GM12892 (cell line): ENCODE data around the gene JARID2.

Experiments used
- DNase-seq: peaks from one replicate; pipeline ENCODE4 v3.0.0; 2011; ENCODE audit not compliant: insufficient read length
- FAIRE-seq: peaks from 2 replicates; lab custom pipeline; 2011; peaks lifted over from hg19 to GRCh38; lab: Jason Lieb, UNC
- POLR2A ChIP-seq: IDR thresholded peaks from 2 replicates; pipeline ENCODE4 v1.6.1; 2011; ENCODE audit warnings: low read depth, low read length, control low read depth
- POLR2AphosphoS5 ChIP-seq: IDR thresholded peaks from 2 replicates; pipeline ENCODE4 v1.6.1; 2011; ENCODE audit warnings: low read depth, low read length, control low read depth
- TAF1 ChIP-seq: IDR thresholded peaks from 2 replicates; pipeline ENCODE4 v1.6.1; 2011; ENCODE audit warnings: low read depth, mild to moderate bottlenecking, control low read depth, low read length, borderline replicate concordance

The JARID2 gene

GRCh38 chr6:15416932-15417509 lies 171.2 kb downstream of the JARID2 start:
- TF ChIP-seq POLR2A = no peak
- TF ChIP-seq POLR2AphosphoS5 = no peak
- no peak for TF ChIP-seq TAF1
- no peak for DNase-seq
- FAIRE-seq = no peak

GRCh38 chr6:15417811-15418210 lies 171.9 kb downstream of the JARID2 start:
- DNase-seq = no peak
- TF ChIP-seq POLR2AphosphoS5 (no peak), TAF1 (no peak), POLR2A (no peak)
- FAIRE-seq = no peak

GRCh38 chr6:15419493-15419892 lies 173.6 kb downstream of the JARID2 start:
- TF ChIP-seq POLR2A (no peak), TAF1 (no peak), POLR2AphosphoS5 (no peak)
- DNase-seq = no peak
- no peak for FAIRE-seq

GRCh38 chr6:15420959-15421438 lies 175.1 kb downstream of the JARID2 start:
- FAIRE-seq = peak; percentile 73
- TF ChIP-seq POLR2A = no peak
- no peak for TF ChIP-seq POLR2AphosphoS5
- TF ChIP-seq TAF1 = no peak
- no peak for DNase-seq

GRCh38 chr6:15421945-15422733 lies 176.3 kb downstream of the JARID2 start:
- peak; percentile 92 for FAIRE-seq
- no peak for DNase-seq
- TF ChIP-seq POLR2A = no peak
- no peak for TF ChIP-seq POLR2AphosphoS5

GRCh38 chr6:15423286-15423993 lies 177.6 kb downstream of the JARID2 start:
- FAIRE-seq = no peak
- no peak for DNase-seq

GRCh38 chr6:15425947-15426346 lies 180.1 kb downstream of the JARID2 start:
- FAIRE-seq (no peak), DNase-seq (no peak)
- TF ChIP-seq POLR2AphosphoS5 (no peak), POLR2A (no peak), TAF1 (no peak)

More at GRCh38 chr6:15423286-15423993, 177.6 kb downstream of the JARID2 start:
- no peak for TF ChIP-seq POLR2AphosphoS5
- TF ChIP-seq POLR2A = no peak
- TF ChIP-seq TAF1 = no peak

- no peak for FAIRE-seq
- TF ChIP-seq POLR2A (no peak), POLR2AphosphoS5 (no peak), TAF1 (no peak)
- DNase-seq = no peak
Measured at GRCh38 chr6:15426395-15426794, 180.5 kb downstream of the JARID2 start.

GRCh38 chr6:15426901-15427300 lies 181.0 kb downstream of the JARID2 start:
- no peak for FAIRE-seq
- no peak for TF ChIP-seq POLR2A
- no peak for TF ChIP-seq POLR2AphosphoS5
- TF ChIP-seq TAF1 = no peak
- DNase-seq = no peak

GRCh38 chr6:15427331-15428070 lies 181.6 kb downstream of the JARID2 start:
- TF ChIP-seq POLR2A = no peak
- no peak for TF ChIP-seq POLR2AphosphoS5
- TF ChIP-seq TAF1 = no peak
- DNase-seq (no peak), FAIRE-seq (no peak)
